ENCODE results near the gene SH3TC1.

SH3TC1 gene

DNA sequence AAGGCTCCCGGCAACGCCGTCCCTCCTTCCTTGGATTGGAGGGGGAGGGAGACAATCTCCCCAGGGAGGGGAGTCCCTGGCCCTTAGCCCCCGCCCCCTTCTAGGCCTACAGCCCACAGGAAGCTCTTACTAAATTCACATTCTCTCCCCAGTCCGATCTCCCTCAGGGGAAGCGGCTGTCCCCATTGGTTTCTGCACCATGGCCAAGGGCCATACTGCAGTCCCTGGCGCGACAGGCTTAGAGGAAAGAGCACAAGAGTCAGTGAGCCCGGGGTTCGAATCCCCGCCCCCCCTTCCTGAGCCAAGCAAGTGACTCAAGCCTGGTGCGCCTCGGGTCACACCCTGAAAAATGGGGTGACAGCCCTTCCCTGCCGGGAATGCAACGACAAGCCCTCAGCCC, 41.6 kb upstream of the SH3TC1 start:
- H3K27ac ChIP-seq (ENCODE audit: low read depth, low read length) = no peak overlapping the region
- no peaks in the 10 kb centered on the region for H3K9me2 ChIP-seq (replicated peaks; ENCODE audit: control insufficient read depth, low read length)
- H3K27me3 ChIP-seq (ENCODE audit: control insufficient read depth, low read length) = no peaks in the 10 kb centered on the region
- TF ChIP-seq EZH2phosphoT487 (IDR thresholded peaks at IDR 0.05; ENCODE audit: borderline replicate concordance, low read length) = no peak
- TF ChIP-seq, protein P1, sequence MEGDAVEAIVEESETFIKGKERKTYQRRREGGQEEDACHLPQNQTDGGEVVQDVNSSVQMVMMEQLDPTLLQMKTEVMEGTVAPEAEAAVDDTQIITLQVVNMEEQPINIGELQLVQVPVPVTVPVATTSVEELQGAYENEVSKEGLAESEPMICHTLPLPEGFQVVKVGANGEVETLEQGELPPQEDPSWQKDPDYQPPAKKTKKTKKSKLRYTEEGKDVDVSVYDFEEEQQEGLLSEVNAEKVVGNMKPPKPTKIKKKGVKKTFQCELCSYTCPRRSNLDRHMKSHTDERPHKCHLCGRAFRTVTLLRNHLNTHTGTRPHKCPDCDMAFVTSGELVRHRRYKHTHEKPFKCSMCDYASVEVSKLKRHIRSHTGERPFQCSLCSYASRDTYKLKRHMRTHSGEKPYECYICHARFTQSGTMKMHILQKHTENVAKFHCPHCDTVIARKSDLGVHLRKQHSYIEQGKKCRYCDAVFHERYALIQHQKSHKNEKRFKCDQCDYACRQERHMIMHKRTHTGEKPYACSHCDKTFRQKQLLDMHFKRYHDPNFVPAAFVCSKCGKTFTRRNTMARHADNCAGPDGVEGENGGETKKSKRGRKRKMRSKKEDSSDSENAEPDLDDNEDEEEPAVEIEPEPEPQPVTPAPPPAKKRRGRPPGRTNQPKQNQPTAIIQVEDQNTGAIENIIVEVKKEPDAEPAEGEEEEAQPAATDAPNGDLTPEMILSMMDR (IDR thresholded peaks at IDR 0.05; ENCODE audit: low read depth, low read length, poor library complexity, severe bottlenecking) = no peak
- no peaks in the 10 kb centered on the region for H4K20me1 ChIP-seq (ENCODE audit: control insufficient read depth, insufficient read depth, low read depth, low read length)
- H3F3A ChIP-seq (ENCODE audit: control insufficient read depth, insufficient read depth) = 0 out of 2 replicates have a peak, but pooled peaks cover 2% of the 10 kb centered on the region
- H3K4me2 ChIP-seq (ENCODE audit: low read length) = peak overlapping the region; percentile 85
- H3K4me1 ChIP-seq (ENCODE audit: control insufficient read depth, low read length) = peaks cover 46% of the 10 kb centered on the region
- peak overlapping the region; percentile 79 for H3K4me3 ChIP-seq (ENCODE audit: low read length)
- peaks cover 15% of the 10 kb centered on the region for H3K79me2 ChIP-seq (ENCODE audit: control insufficient read depth, low read length)
- no peaks in the 10 kb centered on the region for H3K9me3 ChIP-seq (ENCODE audit: control insufficient read depth, insufficient read depth, low read length)
- no peaks in the 10 kb centered on the region for H3K36me3 ChIP-seq (ENCODE audit: control insufficient read depth, low read length)

DNA sequence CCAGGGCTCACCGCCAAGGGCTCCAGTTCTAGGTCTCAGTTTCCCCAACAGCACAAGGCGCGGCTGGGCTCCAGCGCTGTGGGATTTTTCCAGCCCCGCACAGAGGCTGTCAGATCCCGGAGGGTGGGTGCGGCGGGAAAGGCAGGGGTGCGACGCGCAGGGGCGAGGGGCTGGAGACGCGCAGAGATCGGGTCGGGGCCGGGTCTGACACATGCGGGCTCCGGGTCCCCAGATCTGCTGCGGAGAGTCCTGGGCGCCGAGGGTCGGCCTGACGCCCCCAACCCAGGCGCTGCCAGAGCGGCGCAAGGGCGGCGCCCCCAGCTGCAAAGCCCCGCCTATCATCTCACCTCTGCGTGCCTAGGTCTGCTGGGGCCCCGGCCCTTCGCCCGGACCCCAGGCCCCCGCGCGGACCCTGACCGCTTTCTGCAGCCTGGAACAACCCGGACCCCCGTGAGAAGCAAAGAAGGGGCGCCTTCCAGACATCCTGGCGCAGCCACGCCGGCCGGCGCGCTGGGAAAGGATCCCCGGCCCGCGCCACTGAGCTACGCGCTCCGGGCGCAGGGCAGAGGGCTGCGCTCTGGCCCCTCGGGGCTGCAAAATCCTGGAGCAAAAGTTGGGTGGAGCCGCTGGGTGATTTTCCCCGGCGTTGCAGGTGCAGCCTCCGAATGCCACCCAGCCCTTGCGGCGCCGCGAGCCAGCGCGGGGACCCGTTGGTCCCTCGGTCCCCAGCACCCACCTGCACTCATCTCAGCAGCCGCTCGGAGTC, 41.0 kb upstream of the SH3TC1 start:
- 0 out of 2 replicates have a peak, but pooled peaks cover 2% of the 10 kb centered on the region for H3F3A ChIP-seq (ENCODE audit: control insufficient read depth, insufficient read depth)
- no peaks in the 10 kb centered on the region for H3K36me3 ChIP-seq (ENCODE audit: control insufficient read depth, low read length)
- no peaks in the 10 kb centered on the region for H3K9me3 ChIP-seq (ENCODE audit: control insufficient read depth, insufficient read depth, low read length)
- TF ChIP-seq EZH2phosphoT487 (IDR thresholded peaks at IDR 0.05; ENCODE audit: borderline replicate concordance, low read length) = no peak
- TF ChIP-seq, protein P1 (IDR thresholded peaks at IDR 0.05; ENCODE audit: low read depth, low read length, poor library complexity, severe bottlenecking) = no peak
- no peaks in the 10 kb centered on the region for H3K9me2 ChIP-seq (replicated peaks; ENCODE audit: control insufficient read depth, low read length)
- peaks cover 52% of the 10 kb centered on the region for H3K4me1 ChIP-seq (ENCODE audit: control insufficient read depth, low read length)
- no peaks in the 10 kb centered on the region for H3K27me3 ChIP-seq (ENCODE audit: control insufficient read depth, low read length)
- H3K79me2 ChIP-seq (ENCODE audit: control insufficient read depth, low read length) = peaks cover 15% of the 10 kb centered on the region
- no peaks in the 10 kb centered on the region for H4K20me1 ChIP-seq (ENCODE audit: control insufficient read depth, insufficient read depth, low read depth, low read length)
- peak overlapping the region; percentile 85 for H3K4me2 ChIP-seq (ENCODE audit: low read length)
- H3K4me3 ChIP-seq (ENCODE audit: low read length) = peak overlapping the region; percentile 79
- no peak overlapping the region for H3K27ac ChIP-seq (ENCODE audit: low read depth, low read length)

DNA sequence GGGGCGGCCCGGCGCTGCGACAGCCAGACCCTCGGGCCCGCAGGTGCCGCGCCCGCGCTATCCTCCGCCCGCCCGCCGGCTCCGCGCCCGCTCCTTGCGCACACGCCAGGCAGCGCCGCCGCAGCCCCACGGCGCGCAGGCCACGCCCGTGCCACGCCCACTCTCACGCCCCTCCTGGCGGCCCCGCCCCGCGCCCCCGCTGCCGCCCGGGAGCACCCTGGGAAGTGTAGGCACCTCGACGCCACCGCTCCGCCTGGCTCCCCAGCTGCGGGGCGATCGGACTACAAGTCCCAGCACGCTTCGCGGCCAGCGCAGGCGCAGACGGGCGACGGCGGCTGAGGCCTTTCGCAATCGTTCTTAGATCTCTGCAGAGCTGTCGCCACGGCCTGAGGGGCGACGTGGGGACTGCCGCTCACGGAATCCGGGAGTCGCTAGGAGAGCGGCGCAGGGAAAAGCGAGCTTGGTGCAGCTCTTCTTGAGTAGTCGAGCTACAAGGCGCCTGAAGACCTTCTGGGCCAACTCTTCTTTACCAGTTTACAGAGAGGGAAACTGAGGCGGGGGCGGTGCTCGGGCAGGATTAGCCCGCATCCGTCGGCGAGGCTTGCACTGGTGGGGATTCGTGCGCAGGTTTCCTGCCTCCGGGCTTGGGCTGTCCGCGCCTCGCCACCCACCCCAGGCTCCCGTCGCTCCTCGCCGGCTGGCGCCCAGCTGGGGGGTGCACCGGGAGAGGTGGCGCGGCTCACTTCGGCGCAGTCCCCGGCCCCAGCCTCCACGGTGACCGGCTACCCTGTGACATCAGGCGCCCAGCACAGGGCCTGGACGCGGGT, 40.2 kb upstream of the SH3TC1 start, which contains the start of gene ABLIM2:
TSS of gene ABLIM2 (minus strand) at position 104 of the 827 bp plus-strand sequence. CDS start 124 bp downstream, outside the sequence.
- Histone ChIP-seq H3K9me3 (ENCODE audit: control insufficient read depth, insufficient read depth, low read length) (no peaks in the 10 kb centered on the region), H4K20me1 (ENCODE audit: control insufficient read depth, insufficient read depth, low read depth, low read length) (no peaks in the 10 kb centered on the region), H3K4me3 (ENCODE audit: low read length) (peak within 1 kb of the TSS; percentile 79), H3K27me3 (ENCODE audit: control insufficient read depth, low read length) (no peaks in the 10 kb centered on the region), H3K4me2 (ENCODE audit: low read length) (peak within 1 kb of the TSS; percentile 85), H3K27ac (ENCODE audit: low read depth, low read length) (peak within 1 kb of the TSS; percentile 8; the same call in 1 of the 2 replicates), H3K9me2 (replicated peaks; ENCODE audit: control insufficient read depth, low read length) (no peaks in the 10 kb centered on the region), H3F3A (ENCODE audit: control insufficient read depth, insufficient read depth) (0 out of 2 replicates have a peak, but pooled peaks cover 2% of the 10 kb centered on the region), H3K4me1 (ENCODE audit: control insufficient read depth, low read length) (peaks cover 60% of the 10 kb centered on the region), H3K36me3 (ENCODE audit: control insufficient read depth, low read length) (no peaks in the 10 kb centered on the region), H3K79me2 (ENCODE audit: control insufficient read depth, low read length) (peaks cover 15% of the 10 kb centered on the region)
- TF ChIP-seq EZH2phosphoT487 (IDR thresholded peaks at IDR 0.05; ENCODE audit: borderline replicate concordance, low read length) = no peak
- TF ChIP-seq, protein P1 (IDR thresholded peaks at IDR 0.05; ENCODE audit: low read depth, low read length, poor library complexity, severe bottlenecking) = no peak
